Bronchial epithelial cell (primary cell): Measurements from ENCODE around the gene KLHDC7A. TPM values are rescaled to one million over a fixed set of nuclear protein-coding genes. Genes with fewer than 3 reads are reported as not detected.

Experiments
- DNase-seq: peaks from one replicate; pipeline ENCODE4 v3.0.0-alpha.2; 2010; ENCODE audit warnings: low read depth
- FAIRE-seq: peaks from 2 replicates; lab custom pipeline; 2011; peaks lifted over from hg19 to GRCh38; lab: Jason Lieb, UNC
- H3K27me3 ChIP-seq: 2 replicates; pipeline ENCODE4 v1.5.1; 2011; ENCODE audit warnings: low read length; ENCODE audit not compliant: control insufficient read depth, insufficient read depth
- H3K36me3 ChIP-seq: 2 replicates; pipeline ENCODE4 v1.5.1; 2011; ENCODE audit warnings: low read length; ENCODE audit not compliant: control insufficient read depth, insufficient read depth
- H3K4me3 ChIP-seq: 2 replicates; pipeline ENCODE4 v1.5.1; 2011; ENCODE audit warnings: mild to moderate bottlenecking, low read depth, low read length, control low read depth
- CTCF ChIP-seq: IDR thresholded peaks from 2 replicates; pipeline ENCODE4 v1.5.1; 2011; ENCODE audit warnings: mild to moderate bottlenecking, moderate library complexity, low read length, control low read depth, inconsistent platforms; ENCODE audit not compliant: insufficient read depth, severe bottlenecking
- total RNA-seq: library from RNA; depleted of rRNA; stranded (reverse); fragments of >200 nt; gene quantifications from 2 replicates; pipeline ENCODE4 v1.2.1, GENCODE V29; 2014

The KLHDC7A gene
- total RNA-seq, 1 donor from 2014 or later, result under 0.01 TPM

DNA sequence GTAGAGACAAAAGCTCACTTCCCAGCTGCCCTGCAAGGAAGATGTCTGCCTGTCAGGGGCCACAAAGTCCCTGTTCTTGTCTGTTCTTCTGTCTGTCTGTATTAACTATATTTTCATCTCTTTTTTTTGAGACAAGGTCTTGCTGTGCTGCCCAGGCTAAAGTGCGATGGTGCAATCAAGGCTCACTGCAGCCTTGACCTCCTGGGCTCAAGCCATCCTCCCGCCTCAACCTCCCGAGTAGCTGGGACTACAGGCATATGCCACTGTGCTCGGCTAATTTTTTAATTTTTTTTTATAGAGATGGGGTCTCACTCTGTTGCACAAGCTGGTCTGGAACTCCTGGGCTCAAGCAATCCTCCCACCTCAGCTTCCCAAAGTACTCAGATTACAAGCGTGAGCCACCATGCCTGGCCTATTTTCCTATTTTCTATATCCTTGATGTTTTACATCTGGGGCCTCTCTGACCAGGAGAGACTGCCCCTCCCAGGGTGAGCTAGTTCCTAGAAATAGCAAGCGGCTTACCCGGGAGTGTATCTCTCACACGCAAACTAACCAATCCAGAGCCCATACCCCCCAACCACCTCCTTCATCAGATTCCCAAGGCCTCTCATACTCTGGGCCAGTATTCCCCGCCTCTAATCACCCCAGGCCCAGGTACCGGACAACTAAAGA, 5.4 kb upstream of the KLHDC7A start:
- DNase-seq (no peak), FAIRE-seq (no peak)
- Histone ChIP-seq H3K4me3 (no peak overlapping the region), H3K36me3 (no peaks in the 10 kb centered on the region), H3K27me3 (no peaks in the 10 kb centered on the region)
- no peak for TF ChIP-seq CTCF

DNA sequence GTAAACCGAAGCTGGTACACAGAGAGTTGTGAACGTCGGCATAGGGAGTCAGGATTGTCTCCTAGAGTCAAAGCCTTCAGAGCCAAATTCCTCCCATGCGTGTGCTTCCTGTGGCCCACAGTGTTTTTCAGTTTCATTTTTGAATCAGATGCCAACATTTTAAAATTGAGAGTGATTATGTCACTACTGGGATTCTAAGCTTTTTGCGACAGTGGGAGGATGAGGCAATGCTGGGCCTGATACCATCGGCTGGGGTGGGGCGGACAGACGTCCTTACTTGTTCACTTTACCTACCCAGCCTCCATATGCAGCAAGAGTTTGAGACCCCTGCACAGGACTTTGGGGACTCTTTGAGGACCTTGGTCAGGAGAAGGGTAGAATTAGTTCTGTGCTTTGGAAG, 1.3 kb upstream of the KLHDC7A start:
- no peaks in the 10 kb centered on the region for H3K36me3 ChIP-seq
- FAIRE-seq (no peak), DNase-seq (no peak)
- no peaks in the 10 kb centered on the region for H3K27me3 ChIP-seq
- H3K4me3 ChIP-seq, result no peak overlapping the region
- no peak for TF ChIP-seq CTCF

DNA sequence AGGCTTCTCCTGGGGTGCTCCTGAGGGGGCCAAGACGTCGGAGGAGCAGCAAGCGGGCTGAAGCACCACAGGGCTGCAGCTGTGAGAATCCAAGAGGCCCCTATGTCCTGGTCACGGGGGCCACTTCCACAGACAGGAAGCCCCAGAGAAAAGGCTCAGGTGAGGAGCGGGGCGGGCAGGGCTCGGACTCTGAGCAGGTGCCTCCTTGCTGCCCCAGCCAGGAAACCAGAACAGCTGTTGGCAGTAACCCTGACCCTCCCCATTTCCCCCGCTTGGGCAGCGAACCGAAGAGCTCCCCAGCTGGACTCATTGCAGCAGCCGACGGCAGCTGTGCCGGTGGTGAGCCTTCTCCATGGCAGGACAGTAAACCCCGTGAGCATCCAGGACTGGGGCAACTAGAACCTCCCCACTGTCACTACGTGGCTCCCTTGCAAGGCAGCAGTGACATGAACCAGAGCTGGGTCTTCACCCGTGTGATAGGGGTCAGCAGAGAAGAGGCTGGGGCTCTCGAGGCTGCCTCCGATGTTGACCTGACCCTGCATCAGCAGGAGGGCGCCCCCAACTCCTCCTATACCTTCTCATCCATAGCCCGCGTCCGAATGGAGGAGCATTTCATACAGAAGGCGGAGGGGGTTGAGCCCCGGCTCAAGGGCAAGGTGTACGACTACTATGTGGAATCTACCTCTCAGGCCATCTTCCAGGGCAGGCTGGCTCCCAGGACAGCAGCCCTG, 625 bp downstream of the KLHDC7A start:
- DNase-seq (no peak), FAIRE-seq (no peak)
- no peak for TF ChIP-seq CTCF
- H3K27me3 ChIP-seq, result no peaks in the 10 kb centered on the region
- H3K4me3 ChIP-seq, result no peak overlapping the region
- H3K36me3 ChIP-seq, result no peaks in the 10 kb centered on the region

GRCh38 chr1:18481921-18482701, 1.4 kb downstream of the KLHDC7A start:
- Histone ChIP-seq H3K36me3 (no peaks in the 10 kb centered on the region), H3K4me3 (no peak overlapping the region), H3K27me3 (no peaks in the 10 kb centered on the region)
- no peak for TF ChIP-seq CTCF
- DNase-seq, result no peak
- no peak for FAIRE-seq

DNA sequence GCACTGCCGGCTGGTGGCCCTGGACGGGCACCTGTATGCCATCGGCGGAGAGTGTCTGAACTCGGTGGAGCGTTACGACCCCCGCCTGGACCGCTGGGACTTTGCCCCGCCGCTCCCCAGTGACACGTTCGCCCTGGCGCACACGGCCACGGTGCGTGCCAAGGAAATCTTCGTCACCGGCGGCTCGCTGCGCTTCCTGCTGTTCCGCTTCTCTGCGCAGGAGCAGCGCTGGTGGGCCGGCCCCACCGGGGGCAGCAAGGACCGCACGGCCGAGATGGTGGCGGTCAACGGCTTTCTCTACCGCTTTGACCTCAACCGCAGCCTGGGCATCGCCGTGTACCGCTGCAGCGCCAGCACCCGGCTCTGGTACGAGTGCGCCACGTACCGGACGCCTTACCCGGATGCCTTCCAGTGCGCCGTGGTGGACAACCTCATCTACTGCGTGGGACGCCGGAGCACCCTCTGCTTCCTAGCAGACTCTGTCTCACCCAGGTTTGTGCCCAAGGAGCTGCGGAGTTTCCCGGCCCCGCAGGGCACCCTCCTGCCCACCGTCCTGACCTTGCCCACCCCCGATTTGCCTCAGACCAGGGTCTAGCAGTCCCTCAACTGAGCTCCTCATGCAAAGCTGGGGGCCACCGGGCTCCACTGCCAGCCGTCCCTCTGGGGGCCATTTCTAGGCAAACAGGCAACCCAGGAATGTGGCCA, 2.1 kb downstream of the KLHDC7A start:
- FAIRE-seq, result no peak
- no peak for DNase-seq
- no peak overlapping the region for H3K4me3 ChIP-seq
- no peak for TF ChIP-seq CTCF
- no peaks in the 10 kb centered on the region for H3K36me3 ChIP-seq
- no peaks in the 10 kb centered on the region for H3K27me3 ChIP-seq
